Fibroblast of lung (primary cell): ENCODE measurements around the gene APOM. TPM values are rescaled to one million over a fixed set of nuclear protein-coding genes. Genes with fewer than 3 reads are reported as not detected.

ENCODE experiments used
- DNase-seq, 2 donors: peaks; one replicate each; pipeline versions ENCODE4 v3.0.0 to v3.0.0-alpha.2; 2010; ENCODE audit warnings: low read depth in 2 of 2
- H2AFZ ChIP-seq: 2 replicates; pipeline ENCODE4 v1.5.1; 2012; ENCODE audit warnings: low read length, control low read depth, inconsistent platforms
- H3K27ac ChIP-seq: 2 replicates; pipeline ENCODE4 v1.5.1; 2011; ENCODE audit warnings: low read length, control low read depth; ENCODE audit not compliant: insufficient read depth
- H3K27me3 ChIP-seq: 2 replicates; pipeline ENCODE4 v1.5.1; 2011; ENCODE audit warnings: mild to moderate bottlenecking, low read length; ENCODE audit not compliant: control insufficient read depth, insufficient read depth
- H3K36me3 ChIP-seq: 2 replicates; pipeline ENCODE4 v1.5.1; 2011; ENCODE audit warnings: low read length; ENCODE audit not compliant: control insufficient read depth, insufficient read depth
- H3K4me1 ChIP-seq: 2 replicates; pipeline ENCODE4 v1.5.1; 2011; ENCODE audit warnings: low read length; ENCODE audit not compliant: control insufficient read depth, insufficient read depth; ENCODE audit errors: extremely low read depth
- H3K4me2 ChIP-seq: 2 replicates; pipeline ENCODE4 v1.5.1; 2011; ENCODE audit warnings: low read length, control low read depth; ENCODE audit not compliant: insufficient read depth; ENCODE audit errors: extremely low read depth
- H3K4me3 ChIP-seq, 4 experiments: fragments of 200-600 bp in 1 of 4; sonication (generic) in 1 of 4; replicated peaks in 1 of 4; 2 replicates each; pipeline ENCODE4 v1.5.1; 2011 to 2016; ENCODE audit warnings: low read length in 4 of 4, low read depth in 3 of 4, mild to moderate bottlenecking in 3 of 4, control low read depth in 2 of 4, inconsistent platforms in 1 of 4, mixed read lengths in 1 of 4; ENCODE audit not compliant: insufficient read depth in 1 of 4; ENCODE audit errors: control extremely low read depth in 1 of 4
- H3K79me2 ChIP-seq: 2 replicates; pipeline ENCODE4 v1.5.1; 2012; ENCODE audit warnings: mild to moderate bottlenecking, low read length, inconsistent platforms; ENCODE audit not compliant: control insufficient read depth, insufficient read depth
- H3K9ac ChIP-seq: 2 replicates; pipeline ENCODE4 v1.5.1; 2011; ENCODE audit warnings: mild to moderate bottlenecking, low read length, control low read depth; ENCODE audit not compliant: insufficient read depth
- H3K9me3 ChIP-seq: 2 replicates; pipeline ENCODE4 v1.5.1; 2012; ENCODE audit warnings: low read depth, low read length; ENCODE audit not compliant: control insufficient read depth, insufficient read depth
- H4K20me1 ChIP-seq: 2 replicates; pipeline ENCODE4 v1.5.1; 2011; ENCODE audit warnings: low read length; ENCODE audit not compliant: control insufficient read depth, insufficient read depth; ENCODE audit errors: extremely low read depth
- EZH2 ChIP-seq: IDR thresholded peaks from 2 replicates; pipeline ENCODE4 v1.5.1; 2012; ENCODE audit warnings: low read length, control low read depth, mild to moderate bottlenecking; ENCODE audit errors: missing control alignments
- polyA plus RNA-seq, 2 donors: library from polyadenylated mRNA; depleted of rRNA in 1 of 2; stranded (reverse) in 1 of 2; unstranded in 1 of 2; fragments of >200 nt; gene quantifications; 2 replicates each; pipeline ENCODE4 v1.2.1, GENCODE V29; 2011 to 2012; ENCODE audit warnings: missing spikeins in 1 of 2
- total RNA-seq: library from RNA; depleted of rRNA; stranded (reverse); fragments of >200 nt; gene quantifications from 2 replicates; pipeline ENCODE4 v1.2.1, GENCODE V29; 2014
- TF ChIP-seq, protein P1 (sequence below), 2 donors: IDR thresholded peaks in 1 of 2; conservative IDR thresholded peaks in 1 of 2; 1 replicate in 1 of 2; 2 replicates in 1 of 2; pipeline ENCODE4 v1.5.1; 2011 to 2012; ENCODE audit warnings: low read length in 2 of 2, control low read depth in 1 of 2, inconsistent platforms in 1 of 2, low read depth in 1 of 2, mild to moderate bottlenecking in 1 of 2

The APOM gene
- total and polyA plus RNA-seq, 2 donors (not counting 1 experiment from before 2014, with no cell fraction given): 0.99 to 3.9 TPM

GRCh38 chr6:31627690-31628287 lies 27.9 kb upstream of the APOM start:
- TF ChIP-seq, protein P1, sequence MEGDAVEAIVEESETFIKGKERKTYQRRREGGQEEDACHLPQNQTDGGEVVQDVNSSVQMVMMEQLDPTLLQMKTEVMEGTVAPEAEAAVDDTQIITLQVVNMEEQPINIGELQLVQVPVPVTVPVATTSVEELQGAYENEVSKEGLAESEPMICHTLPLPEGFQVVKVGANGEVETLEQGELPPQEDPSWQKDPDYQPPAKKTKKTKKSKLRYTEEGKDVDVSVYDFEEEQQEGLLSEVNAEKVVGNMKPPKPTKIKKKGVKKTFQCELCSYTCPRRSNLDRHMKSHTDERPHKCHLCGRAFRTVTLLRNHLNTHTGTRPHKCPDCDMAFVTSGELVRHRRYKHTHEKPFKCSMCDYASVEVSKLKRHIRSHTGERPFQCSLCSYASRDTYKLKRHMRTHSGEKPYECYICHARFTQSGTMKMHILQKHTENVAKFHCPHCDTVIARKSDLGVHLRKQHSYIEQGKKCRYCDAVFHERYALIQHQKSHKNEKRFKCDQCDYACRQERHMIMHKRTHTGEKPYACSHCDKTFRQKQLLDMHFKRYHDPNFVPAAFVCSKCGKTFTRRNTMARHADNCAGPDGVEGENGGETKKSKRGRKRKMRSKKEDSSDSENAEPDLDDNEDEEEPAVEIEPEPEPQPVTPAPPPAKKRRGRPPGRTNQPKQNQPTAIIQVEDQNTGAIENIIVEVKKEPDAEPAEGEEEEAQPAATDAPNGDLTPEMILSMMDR (conservative IDR thresholded peaks at IDR 0.05 in 1 of 2, IDR thresholded peaks at IDR 0.05 in 1 of 2; ENCODE audit: low read depth in 1 of 2, low read length in 2 of 2): no peak
- no peak for TF ChIP-seq EZH2
- H3K27ac ChIP-seq: no peak overlapping the region
- H4K20me1 ChIP-seq: no peaks in the 10 kb centered on the region
- H3K79me2 ChIP-seq: peaks cover 47% of the 10 kb centered on the region
- H3K4me1 ChIP-seq: no peaks in the 10 kb centered on the region
- H3K9me3 ChIP-seq: no peaks in the 10 kb centered on the region
- H2AFZ ChIP-seq: no peak overlapping the region
- no peak overlapping the region for H3K4me3 ChIP-seq
- peaks cover 63% of the 10 kb centered on the region for H3K36me3 ChIP-seq
- H3K9ac ChIP-seq: no peak overlapping the region
- no peaks in the 10 kb centered on the region for H3K27me3 ChIP-seq
- no peak for DNase-seq
- no peak overlapping the region for H3K4me2 ChIP-seq

GRCh38 chr6:31629014-31629413 lies 26.7 kb upstream of the APOM start:
- H2AFZ ChIP-seq: no peak overlapping the region
- H3K27ac ChIP-seq: no peak overlapping the region
- peaks cover 2% of the 10 kb centered on the region for H3K4me1 ChIP-seq
- H3K4me3 ChIP-seq: no peak overlapping the region
- H4K20me1 ChIP-seq: no peaks in the 10 kb centered on the region
- no peaks in the 10 kb centered on the region for H3K9me3 ChIP-seq
- no peak for DNase-seq
- no peak overlapping the region for H3K4me2 ChIP-seq
- H3K27me3 ChIP-seq: no peaks in the 10 kb centered on the region
- peaks cover 64% of the 10 kb centered on the region for H3K36me3 ChIP-seq
- TF ChIP-seq, protein P1 (conservative IDR thresholded peaks at IDR 0.05 in 1 of 2, IDR thresholded peaks at IDR 0.05 in 1 of 2; ENCODE audit: low read depth in 1 of 2, low read length in 2 of 2): no peak
- TF ChIP-seq EZH2: no peak
- no peak overlapping the region for H3K9ac ChIP-seq
- H3K79me2 ChIP-seq: peaks cover 38% of the 10 kb centered on the region

DNA sequence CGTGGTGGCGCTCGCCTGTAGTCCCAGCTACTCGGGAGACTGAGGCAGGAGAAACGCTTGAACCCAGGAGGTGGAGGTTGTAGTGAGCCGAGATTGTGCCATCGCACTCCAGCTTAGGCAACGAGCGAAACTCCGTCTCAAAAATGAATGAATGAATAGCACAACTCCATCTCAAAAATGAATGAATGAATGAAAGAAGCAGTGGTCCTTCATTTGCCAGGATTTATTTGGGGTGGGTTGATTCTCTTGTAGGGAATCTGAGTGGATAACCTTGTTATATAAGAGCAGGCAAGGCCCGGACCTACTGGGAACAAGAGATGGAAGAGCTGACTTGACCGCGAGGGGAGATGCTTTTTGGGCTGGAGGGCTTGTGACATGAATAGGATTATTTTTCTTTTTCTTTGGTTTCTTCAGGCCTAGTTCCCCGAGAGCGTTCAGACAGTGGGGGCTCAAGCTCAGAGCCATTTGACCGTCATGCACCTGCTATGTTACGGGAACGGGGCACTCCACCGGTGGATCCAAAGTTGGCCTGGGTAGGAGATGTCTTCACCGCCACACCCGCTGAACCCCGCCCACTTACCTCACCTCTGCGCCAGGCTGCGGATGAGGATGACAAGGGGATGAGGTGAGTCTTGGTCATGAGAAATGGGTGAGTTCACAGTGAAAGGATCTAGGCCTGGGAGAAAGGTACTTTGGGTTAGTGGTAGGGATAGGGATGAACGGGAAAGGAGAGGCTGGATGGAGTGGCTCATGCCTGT lies 25.3 kb upstream of the APOM start:
- DNase-seq: no peak
- peaks cover 28% of the 10 kb centered on the region for H3K79me2 ChIP-seq
- TF ChIP-seq EZH2: no peak
- TF ChIP-seq, protein P1 (conservative IDR thresholded peaks at IDR 0.05 in 1 of 2, IDR thresholded peaks at IDR 0.05 in 1 of 2; ENCODE audit: low read depth in 1 of 2, low read length in 2 of 2): no peak

More for the DNA sequence above, 25.3 kb upstream of the APOM start:
- no peak overlapping the region for H3K27ac ChIP-seq
- H3K9me3 ChIP-seq: no peaks in the 10 kb centered on the region
- H3K4me1 ChIP-seq: peaks cover 2% of the 10 kb centered on the region
- no peak overlapping the region for H3K4me3 ChIP-seq
- H2AFZ ChIP-seq: no peak overlapping the region
- H3K36me3 ChIP-seq: peaks cover 66% of the 10 kb centered on the region
- no peak overlapping the region for H3K4me2 ChIP-seq
- no peaks in the 10 kb centered on the region for H3K27me3 ChIP-seq
- no peak overlapping the region for H3K9ac ChIP-seq
- no peaks in the 10 kb centered on the region for H4K20me1 ChIP-seq
